Anterior cingulate cortex (tissue), 58 donors: ENCODE measurements around the gene UPK1B.
"Not testable (repeated sequence)": the region's sequence is repeated elsewhere in the genome, so short reads cannot be mapped to it uniquely, and the experiment has no call there.

Source experiments
- DNase-seq, 58 donors: peaks; one replicate each; lab custom pipeline; 2025; lab: John Stamatoyannopoulos, UW

Gene UPK1B

DNA sequence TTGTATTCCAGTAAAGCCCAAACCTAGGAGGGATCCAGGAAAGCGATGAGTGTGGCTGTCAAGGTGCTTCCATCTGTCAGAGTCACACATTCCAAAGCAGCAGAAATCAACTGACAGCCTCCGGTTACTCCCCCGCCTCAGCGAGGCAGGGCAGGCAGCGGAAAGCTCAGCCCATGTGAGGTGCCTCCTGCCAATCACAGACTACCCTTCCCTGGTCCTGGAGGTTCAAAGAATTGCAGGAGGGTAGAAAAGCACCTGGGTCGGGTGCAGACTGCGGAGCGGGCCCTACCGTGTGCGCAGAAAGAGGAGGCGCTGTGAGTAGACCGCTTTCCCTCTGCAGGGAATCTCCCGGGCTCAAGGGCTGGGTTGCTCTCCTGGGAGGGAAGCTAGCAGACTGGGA, at the start of gene UPK1B:
UPK1B (plus strand) TSS at position 274 of the 400 bp plus-strand sequence. CDS start 13,144 bp downstream, outside the sequence.
- DNase-seq, result peak in 1 of 58 donors; percentile 43

DNA sequence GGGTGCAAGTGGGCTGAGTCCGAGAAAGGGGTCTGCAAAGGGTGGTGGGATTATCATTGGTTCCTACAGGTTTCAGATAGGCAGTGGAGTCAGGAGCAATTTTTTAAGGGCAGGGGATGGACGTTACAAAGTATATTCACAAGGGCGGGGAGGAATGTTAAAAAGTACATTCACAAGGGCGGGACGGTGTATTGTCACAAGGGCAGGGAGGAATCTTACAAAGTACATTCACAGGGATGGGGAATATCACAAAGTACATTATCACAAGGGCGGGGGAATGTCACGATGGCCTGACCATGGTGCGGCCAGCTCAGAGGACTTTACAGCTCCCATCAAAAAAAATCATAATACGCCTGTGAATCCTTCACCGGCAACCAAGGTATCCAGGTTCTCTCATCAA, 48.1 kb upstream of the UPK1B start:
- no peak for DNase-seq

DNA sequence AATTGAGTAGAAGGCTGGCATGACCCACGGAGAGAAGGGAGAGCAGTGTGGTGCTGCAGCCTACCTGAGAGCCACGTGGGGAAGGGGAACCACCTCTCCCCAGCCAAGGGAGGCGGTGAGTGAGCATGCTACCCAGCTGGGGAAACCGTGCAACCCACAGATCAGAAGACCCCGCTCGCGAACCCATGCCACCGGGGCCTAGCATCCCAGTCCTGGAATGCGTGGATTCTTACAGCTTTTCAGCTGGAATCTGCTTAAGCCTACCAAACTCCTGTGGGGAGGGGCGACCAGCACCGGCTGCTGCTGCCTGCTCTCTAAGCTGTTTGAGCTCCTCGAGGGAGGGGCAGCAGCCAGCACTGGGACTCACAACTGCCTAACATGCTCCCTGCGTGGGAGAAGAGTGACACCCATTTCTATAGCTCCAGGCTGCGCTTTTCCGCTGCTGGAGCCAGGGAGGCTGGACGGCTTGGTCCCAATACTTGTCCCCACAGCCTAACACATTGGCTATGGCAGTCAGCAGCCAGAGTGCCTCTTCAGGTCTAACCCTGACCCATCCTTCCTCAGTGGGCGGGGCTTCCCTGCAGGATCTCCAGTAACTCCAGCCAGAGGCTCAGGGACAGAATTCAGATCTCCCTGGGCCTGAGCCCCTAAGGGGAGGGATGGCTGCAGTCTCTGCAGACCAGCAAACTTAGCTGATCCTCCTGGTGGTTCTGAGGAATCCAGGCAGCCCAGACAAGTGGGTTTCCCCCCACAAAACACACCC, 47.5 kb upstream of the UPK1B start:
- DNase-seq, result no peak

DNA sequence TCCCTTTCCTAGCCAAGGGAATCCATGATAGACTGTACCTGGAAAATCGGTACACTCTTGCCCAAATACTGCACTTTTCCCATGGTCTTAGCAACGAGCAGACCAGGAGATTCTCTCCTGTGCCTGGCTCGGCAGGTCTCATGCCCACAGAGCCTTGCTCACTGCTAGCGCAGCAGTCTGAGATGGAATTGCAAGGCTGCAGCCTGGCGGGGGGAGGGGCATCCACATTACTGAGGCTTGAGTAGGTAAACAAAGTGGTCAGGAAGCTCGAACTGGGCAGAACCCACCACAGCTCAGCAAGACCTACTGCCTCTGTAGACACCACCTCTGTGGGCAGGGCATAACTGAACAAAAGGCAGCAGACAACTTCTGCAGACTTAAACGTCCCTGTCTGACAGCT, 43.1 kb upstream of the UPK1B start:
- DNase-seq, result not testable (repeated sequence)

DNA sequence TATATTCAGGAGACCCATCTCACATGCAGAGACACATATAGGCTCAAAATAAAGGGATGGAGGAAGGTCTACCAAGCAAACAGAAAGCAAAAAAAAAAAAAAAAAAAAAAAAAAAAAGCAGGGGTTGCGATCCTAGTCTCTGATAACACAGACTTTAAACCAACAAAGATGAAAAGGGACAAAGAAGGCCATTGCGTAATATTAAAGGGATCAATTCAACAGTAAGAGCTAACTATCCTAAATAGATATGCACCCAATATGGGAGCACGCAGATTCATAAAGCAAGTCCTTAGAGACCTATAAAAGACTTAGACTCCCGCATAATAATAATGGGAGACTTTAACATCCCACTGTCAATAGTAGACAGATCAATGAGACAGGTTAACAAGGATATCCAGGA, 41.1 kb upstream of the UPK1B start:
- not testable (repeated sequence) for DNase-seq

DNA sequence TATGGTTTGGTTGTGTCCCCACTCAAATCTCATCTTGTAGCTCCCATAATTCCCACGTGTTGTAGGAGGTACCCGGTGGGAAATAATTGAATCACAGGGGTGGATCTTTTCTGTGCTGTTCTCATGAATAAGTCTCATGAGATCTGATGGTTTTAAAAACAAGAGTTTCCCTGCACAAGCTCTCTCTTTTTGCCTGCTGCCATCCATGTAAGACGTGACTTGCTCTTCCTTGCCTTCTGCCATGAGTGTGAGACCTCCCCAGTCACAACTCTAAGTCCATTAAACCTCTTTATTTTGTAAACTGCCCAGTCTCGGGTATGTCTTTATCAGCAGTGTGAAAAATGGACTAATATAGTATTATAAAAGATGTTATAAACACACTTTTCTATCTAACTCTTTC, 34.0 kb upstream of the UPK1B start:
- DNase-seq, result not testable (repeated sequence)

DNA sequence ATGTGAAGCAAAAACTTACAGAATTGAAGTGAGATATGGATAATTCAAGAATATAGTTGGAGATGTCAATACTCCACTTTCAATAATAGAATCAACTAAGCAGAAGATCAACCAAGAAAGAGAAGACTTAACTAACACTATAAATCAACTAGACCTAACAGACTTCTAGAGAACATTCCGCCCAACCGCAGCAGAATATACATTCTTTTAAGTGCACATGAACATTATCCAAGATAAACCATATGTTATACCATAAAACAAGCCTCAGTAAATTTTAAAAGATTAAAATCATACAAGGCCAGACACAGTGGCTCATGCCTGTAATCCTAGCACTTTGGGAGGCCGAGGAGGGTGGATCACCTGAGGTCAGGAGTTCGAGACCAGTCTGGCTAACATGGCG, 32.9 kb upstream of the UPK1B start:
- DNase-seq, result no peak

DNA sequence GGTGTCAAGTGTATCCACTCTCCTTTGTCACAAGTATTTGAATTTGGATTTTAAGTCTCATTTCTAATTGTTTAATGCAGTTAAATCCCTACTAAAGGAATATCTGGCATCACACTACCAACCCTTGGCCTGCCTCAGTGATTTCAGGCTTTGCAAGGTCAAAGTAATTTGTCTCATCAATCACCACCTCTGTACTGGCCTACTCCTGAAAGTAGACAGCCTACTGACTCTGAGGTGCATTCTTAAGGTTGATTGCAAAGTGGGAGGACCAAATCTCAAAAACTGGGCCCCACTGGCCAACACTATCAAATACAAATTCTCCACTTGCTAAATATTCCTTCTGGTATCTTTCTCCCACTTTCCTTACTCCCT, 28.3 kb upstream of the UPK1B start:
- DNase-seq, result no peak

DNA sequence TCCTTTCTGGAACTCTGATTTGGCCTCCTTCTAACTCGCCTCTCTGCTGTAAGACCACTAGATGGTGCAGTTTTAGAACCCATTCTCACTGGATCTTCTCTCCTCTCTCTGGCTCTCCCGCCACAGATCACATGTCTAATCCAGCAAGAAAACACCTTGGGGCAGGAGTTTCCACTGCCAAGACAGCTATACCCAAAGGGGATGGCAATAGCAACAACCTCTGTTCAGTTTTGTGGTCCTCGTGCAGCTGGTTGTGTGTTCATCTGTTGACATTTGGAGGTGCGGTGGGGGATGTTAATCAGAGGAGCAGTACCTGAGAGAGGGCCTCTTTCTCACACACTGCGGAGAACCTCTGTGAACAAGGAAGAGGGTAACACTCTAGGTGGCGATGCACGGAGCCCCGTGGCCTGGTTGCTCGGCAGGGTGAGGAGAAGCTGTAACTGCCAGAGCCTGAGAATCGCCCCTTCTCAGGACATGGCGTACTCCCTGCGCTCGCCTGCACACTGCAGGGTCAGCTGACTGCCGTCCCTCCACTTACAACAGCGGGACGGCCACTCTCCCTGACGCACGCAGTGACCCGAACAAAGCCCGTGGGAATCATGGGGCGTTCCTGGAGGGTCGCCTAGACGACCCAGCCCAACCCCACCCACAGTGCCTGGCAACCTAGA, 27.8 kb upstream of the UPK1B start, which contains the start of gene TEX55:
TEX55 (plus strand) TSS at position 666 of the 668 bp plus-strand sequence. CDS start 25 bp downstream, outside the sequence.
- DNase-seq, result peak in 3 of 58 donors; percentile 1 to 4 (median 3)

DNA sequence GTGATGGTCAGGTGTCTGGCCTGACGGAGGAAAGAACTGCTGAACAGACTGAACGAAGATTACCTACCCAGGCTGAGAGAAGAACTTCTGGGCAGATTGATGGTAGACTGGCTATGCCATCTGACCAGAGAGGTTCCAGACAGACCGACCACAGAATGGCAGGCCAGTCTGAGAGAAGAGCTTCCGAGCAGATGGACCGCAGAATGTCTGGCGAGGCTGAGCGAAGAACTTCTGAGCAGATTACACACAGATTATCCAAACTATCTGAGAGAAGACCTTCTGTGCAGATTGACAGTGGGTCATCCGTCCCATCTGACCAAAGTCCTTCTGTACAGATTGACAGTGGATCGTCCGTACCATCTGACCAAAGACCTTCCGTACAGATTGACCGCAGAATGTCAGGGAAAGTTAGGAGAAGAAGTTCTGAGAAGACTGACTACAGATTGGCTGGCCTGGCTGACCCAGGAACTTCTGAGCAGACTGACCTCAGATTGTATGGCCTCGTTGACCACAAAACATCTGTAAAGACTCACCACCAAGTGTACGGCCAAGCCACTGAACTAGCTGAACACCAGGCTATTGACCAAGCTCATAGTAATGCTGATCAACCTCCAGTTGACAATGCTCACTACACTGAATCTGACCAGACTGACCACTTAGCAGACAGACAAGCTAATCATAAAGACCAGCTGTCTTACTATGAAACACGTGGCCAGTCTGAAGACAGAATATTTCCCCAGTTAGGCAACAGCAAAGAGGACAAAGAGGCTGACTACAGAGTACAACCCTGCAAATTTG, 26.6 kb upstream of the UPK1B start:
- no peak for DNase-seq

DNA sequence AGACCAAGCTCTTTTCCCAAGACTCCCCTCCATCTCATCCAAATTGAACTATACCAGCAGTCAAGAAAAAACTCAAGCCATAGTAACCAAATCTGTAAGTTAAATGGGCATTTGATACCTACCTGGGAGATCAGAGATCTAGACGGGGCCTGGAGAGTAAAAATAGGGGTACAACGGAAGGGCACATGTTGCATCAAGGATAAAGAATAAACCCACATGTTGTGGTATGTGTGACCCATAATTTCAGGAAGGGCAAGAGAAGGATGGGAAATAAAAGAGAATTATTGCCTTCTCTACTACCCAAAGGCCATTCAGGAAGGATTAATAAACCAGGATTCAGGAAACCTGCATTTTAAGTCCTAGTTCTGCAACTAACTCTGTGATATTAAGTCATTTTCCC, 25.9 kb upstream of the UPK1B start:
- no peak for DNase-seq

DNA sequence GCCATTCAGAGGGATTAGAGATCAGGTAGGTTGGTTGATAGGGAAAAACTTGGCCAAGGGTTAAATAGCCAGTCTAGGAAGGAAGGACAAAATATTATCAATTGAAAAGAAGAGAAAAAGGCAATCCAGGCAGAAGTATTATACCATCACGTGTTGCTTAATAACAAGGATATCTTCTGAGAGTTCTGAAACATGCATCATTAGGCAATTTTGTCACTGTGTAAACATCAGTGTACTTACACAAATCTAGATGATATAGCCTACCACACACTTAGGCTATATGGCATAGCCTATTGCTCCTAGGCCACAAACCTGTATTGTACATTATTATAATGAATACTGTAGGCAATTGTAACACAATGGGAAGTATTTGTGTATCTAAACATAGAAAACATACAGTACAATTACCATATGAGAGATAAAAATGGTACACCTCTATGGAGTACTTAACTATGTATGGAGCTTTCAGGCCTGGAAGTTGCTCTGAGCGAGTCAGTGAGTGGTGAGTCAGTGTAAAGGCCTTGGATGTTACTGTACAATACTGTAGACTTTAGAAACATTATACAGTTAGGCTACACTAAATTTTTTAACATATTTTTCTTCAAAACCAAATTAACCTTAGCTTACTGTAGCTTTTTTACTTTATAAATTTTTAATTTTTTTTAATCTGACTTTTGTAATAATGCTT, 24.8 kb upstream of the UPK1B start:
- no peak for DNase-seq

DNA sequence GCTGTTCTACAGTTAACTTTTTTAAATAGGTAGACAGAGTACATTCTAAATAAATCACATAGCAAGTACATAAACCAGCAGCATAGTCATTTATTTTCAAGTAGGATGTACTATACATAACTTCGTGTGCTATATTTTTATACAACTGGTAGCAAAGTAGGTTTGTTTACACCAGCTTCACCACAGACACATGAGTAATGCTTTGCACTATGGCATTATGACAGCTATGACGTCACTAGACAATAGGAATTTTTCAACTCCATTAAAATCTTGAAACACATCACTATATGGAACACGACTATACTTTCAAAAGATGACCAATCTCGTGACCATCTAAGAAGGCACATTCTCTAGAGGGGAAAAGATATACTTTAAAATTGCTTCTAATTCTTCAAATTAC, 23.9 kb upstream of the UPK1B start:
- no peak for DNase-seq

DNA sequence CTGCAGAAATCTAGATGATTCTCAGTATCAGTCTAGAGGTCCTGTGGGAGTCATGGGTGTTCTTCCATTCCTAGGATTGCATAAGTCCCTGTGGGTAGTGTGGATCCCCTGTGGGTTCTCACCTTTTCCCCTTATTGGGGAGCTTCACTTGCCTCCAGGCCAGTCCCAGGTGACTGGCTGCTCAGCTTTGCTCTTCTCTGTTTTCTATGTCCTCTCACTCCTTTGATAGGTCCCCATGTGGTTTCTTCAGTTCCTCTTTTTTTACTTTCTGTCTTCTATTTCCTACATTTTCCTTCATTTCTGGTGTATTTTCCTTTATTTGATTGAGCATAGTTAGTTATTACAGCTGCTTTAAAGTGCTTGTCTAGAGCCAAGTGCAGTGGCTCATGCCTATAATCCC, 16.5 kb upstream of the UPK1B start:
- DNase-seq, result no peak

DNA sequence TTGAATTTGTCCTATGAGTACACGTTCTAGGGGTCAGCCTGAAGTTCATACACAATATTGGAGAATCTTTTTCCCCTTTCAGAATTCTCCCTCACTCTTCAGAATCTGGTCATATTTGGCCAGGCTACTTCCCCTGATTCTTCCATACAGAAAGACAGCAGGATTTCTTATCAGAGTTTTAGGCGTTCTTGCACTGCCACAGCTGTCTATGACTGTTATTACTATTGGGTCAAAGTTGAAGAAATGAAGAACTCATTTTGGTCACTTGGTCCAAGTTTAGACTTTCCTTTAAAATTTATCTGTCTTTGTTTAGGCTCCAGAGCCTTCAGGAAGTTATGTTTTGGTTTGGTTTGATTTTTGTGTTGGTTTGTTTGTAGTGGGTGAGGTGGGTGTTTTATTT, 15.4 kb upstream of the UPK1B start:
- DNase-seq, result no peak

DNA sequence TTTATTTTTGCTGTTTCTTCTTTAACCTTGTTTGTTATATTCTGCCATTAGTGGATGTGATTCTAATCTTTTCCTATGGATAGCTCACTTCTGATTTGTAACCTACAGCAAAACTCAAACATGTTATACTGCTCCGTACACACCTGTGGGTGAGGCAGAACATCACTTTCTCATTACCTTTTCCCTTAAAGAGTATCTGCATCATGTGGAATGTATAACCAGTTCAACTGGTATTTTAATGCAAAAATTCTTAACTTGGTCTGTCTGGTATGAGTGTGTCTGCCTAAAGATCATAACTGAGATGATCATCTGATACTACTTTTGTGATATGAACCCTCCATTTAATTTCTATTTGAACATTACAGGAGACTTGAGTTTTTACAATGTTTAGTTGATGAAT, 13.0 kb upstream of the UPK1B start:
- no peak for DNase-seq

DNA sequence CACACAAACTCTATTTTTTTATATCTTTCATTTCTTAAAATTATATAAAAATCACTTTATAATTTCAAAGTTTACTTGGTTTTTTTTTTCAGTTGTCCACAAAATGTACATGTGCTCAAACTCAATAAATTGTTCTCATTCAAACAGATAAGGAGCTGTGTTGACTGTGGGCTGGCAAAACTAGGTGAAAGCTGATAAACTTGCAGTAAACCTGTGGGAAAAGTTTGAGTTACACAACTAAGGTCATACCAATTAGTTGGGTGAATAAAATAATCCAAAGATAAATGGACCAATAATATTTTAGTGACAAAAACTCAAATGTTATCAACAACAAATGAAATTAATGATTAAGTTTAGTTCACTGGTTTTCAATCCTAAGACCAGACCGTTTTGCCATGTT, 12.6 kb upstream of the UPK1B start:
- no peak for DNase-seq

DNA sequence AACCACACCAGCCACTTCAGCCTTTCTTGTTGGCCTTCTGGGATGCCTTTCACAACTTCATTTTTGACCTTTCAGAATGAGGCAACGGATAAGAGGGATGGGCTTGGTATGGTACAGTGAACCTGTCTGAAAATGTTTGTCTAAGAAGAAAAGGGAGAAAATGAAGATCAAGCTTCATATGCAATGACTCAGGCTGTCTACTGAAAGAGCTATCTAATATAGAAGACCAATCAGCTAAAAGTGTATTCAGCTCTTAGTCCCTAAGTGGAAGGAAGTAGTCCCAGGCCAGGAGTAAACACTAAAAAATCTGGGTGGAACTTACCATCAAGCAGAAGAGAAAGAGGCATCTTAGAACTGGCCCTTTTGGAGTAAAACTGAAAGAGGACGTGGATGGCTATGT, 12.2 kb upstream of the UPK1B start:
- no peak for DNase-seq

DNA sequence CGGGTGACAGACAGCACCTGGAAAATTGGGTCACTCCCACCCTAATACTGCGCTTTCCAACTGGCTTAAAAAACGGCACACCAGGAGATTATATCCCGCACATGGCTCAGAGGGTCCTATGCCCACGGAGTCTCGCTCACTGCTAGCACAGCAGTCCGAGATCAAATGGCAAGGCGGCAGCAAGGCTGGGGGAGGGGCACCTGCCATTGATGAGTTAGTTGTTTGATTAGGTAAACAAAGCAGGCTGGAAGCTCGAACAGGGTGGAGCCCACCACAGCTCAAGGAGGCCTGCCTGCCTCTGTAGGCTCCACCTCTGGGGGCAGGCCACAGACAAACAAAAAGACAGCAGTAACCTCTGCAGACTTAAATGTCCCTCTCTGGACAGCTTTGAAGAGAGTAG, 8.7 kb upstream of the UPK1B start:
- DNase-seq, result not testable (repeated sequence)

DNA sequence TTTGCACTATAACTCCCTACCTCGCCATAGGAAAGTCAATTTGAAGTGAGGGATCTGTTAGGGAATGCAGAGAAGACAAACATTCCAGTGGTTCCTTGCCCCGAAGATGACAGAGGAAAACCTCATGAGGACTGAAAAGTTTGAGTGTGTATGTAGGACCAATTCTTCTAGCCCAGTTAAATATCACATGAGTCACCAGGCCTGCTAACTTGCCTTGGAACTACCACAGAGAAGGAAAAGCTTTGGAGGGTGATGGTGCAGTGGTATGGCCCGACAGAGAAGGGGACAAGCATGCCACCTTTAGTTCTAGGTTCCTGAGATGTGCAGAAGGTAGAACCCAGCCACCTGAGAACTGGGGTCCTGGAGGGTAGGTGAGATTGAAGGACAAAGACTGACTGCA, 2.6 kb upstream of the UPK1B start:
- no peak for DNase-seq
